HG03064 (cell line): Measurements from ENCODE around the gene MTMR12.
A peak's percentile ranks its signal among the peaks of the same experiment; 100 is the strongest.

Experiments used
- ATAC-seq: cut with Tn5 transposase; IDR thresholded peaks from one replicate; pipeline ENCODE4 v1.9.1; 2021; ENCODE audit warnings: low read depth; ENCODE audit not compliant: unreplicated experiment

MTMR12 gene, protein sequence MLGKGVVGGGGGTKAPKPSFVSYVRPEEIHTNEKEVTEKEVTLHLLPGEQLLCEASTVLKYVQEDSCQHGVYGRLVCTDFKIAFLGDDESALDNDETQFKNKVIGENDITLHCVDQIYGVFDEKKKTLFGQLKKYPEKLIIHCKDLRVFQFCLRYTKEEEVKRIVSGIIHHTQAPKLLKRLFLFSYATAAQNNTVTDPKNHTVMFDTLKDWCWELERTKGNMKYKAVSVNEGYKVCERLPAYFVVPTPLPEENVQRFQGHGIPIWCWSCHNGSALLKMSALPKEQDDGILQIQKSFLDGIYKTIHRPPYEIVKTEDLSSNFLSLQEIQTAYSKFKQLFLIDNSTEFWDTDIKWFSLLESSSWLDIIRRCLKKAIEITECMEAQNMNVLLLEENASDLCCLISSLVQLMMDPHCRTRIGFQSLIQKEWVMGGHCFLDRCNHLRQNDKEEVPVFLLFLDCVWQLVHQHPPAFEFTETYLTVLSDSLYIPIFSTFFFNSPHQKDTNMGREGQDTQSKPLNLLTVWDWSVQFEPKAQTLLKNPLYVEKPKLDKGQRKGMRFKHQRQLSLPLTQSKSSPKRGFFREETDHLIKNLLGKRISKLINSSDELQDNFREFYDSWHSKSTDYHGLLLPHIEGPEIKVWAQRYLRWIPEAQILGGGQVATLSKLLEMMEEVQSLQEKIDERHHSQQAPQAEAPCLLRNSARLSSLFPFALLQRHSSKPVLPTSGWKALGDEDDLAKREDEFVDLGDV

DNA sequence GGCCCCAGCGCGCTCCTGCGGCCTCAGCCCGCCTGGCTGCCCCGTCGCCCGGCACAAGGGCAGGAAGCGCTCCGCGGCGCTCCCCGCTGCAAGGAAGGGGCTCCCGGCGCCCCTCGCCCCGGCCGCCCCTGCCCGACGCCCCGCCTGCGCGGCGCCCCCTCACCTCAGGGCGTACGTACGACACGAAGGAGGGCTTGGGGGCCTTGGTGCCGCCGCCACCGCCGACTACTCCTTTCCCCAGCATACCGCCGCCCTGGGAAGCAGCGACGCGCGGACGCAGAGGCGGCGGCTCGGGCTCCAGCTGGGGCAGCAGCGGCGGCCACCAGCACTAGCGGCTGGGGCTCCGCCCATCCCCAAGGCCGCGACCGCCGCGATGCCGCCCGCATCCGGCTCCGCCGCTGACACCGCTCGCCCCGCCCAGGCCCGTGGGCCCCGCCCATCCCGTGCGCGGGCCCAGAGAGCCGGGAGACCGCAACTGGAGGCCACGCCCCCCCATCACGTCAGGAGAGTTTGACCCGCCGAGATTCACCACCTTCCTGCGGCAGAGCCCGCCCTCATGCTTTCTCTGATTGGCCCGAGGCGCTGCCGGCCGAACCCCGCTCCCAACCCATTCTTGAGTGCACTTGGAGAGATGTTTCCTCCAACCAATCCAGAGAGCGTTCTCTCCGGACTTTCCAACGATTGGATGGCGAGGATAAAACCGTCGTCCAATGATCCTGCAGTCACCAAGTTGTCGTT is at the start of gene MTMR12:
TSS of gene MTMR12 (minus strand) at position 345 of the 738 bp plus-strand sequence. CDS start at position 244, 101 bp downstream.
- peak; percentile 88 for ATAC-seq

DNA sequence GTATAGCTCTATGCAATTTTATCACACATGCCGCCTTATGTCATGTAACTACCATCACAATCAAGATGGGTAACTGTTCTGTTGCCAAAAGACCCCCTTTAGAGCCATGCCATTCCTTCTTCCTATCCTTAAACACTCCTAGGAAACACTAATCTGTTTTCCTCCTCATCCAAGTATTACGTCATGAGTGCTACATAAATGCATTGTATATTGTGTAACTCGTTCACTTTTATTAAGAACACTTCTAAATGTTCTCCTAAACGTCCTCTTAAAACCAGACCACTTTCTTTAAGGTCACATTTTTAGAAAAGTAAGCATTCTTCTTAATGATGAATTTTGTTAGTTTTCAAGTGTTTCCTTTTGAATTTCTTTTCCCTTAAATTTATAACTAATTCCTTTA is 49.8 kb upstream of the MTMR12 start:
- no peak for ATAC-seq

DNA sequence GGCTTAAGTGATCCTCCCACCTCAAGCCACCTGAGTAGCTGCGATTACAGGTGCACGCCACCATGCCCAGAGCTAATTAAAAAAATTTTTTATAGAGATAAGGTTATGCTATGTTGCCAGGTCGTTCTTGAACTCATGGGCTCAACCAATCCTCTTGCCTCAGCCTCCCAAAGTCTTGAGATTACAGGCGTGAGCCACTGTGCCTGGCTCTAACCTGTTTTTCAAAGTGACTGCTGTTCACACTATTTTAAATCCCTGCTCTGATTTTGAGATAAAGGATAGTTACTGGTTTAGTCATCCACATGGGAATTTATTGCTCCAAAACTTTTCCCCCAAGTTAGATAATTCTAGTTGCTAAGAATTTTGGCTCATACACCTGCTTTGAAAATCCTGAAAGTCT is 48.2 kb upstream of the MTMR12 start:
- ATAC-seq, result no peak

DNA sequence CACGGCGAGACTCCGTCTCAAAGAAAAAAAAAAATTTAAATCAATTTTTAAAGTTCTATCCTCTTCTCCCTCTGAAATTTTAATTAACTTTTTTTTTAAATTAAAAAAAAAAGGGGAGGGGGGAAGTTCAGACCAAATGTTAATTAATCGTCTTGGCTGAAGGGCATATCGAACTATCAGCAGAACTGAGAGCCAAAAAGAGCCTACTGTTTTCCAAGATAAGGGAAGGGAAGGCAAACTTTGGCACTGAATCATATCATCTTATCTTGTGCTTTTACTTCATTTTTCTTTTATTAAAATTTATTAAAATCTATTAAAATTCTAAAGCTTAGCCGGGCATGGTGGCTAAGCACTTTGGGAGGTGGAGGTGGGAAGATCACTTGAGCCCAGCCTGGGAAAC is 45.9 kb upstream of the MTMR12 start:
- no peak for ATAC-seq

DNA sequence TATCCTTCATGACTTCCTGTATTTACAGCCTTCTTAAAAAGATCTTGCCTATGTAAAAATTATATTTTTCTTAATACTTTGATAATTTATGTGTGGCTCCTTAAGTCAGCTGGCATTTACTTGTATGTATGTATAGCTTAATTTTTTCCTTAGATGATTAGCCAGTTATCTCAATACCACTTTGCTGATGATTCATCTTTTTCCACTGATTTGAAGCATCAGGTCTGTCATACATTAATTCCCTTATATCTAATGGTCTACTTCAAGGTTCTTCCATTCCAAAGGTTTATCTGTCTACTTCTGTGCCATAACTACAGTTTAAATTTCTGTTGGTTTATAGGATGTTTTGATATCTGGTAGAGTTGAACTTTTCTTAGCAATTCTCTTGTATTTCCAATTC is 44.9 kb upstream of the MTMR12 start:
- ATAC-seq, result no peak

DNA sequence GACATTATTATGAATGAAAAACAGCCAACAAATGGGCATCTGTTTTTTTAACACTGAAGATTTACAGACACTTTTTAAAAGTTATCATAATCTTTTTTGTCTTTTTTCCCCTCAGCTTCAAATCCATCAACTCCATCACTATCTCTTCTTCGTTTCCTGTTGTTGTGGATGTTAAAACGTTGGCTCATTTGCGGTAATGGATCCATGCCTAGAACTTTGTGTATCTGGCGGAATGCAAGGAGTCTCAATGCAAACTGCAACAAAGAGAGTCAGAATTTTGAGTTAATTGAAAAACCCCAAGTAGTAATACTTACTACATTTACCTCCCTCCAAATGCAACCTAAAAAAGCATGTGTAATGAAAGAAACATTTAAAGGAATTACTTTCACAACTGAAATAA is 42.9 kb upstream of the MTMR12 start:
- no peak for ATAC-seq

DNA sequence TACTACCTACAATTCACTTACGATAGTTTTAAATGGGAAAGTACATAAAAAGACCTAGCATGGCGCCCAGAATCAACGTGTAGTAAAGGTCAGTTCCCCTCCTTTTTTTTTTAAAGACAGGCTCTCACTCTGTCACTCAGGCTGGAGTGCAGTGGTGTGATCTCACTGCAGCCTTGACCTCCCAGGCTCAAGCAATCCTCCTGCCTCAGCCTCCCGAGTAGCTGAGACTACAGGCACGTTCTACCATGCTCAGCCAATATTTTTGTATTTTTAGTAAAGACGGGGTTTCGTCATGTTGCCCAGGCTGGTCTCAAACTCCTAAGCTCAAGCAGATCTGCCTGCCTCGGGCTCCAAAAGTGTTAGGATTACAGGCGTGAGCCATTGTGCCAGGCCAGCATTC is 40.7 kb upstream of the MTMR12 start:
- no peak for ATAC-seq

DNA sequence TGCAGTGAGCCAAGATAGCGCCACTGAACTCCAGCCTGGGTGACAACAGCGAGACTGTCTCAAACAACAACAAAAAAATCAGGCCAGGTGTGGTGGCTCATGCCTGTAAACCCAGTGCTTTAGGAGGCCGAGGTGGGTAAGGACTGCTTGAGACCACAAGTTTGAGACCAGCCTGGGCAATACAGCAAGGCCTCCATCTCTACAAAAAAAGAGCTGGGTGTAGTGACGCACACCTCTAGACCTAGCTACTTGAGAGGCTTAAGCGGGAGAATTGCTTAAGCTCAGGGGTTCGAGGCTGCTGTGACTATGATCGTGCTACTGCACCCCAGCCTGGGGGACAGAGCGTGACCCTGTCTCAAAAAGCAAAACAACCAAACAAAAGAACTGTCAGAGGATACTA is 39.9 kb upstream of the MTMR12 start:
- ATAC-seq, result no peak

DNA sequence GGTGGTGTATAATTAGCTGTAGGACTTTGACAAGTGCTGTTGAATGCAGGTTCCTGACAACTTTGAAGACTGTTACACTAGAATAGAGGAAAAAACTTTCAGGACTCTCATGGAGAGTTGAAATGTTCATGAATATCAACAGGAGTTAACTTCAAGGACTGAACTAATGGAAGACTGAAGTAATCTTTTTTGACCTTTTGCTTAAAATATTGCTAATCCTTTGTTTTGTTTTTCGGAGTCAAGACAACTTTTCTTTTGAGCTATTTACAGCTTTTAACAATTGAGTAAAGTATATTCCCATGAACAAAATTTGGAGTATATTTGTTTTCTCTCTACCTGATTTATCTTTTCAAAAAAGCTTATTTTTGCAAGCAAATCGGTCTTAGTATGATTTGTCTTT is 34.1 kb upstream of the MTMR12 start:
- no peak for ATAC-seq

DNA sequence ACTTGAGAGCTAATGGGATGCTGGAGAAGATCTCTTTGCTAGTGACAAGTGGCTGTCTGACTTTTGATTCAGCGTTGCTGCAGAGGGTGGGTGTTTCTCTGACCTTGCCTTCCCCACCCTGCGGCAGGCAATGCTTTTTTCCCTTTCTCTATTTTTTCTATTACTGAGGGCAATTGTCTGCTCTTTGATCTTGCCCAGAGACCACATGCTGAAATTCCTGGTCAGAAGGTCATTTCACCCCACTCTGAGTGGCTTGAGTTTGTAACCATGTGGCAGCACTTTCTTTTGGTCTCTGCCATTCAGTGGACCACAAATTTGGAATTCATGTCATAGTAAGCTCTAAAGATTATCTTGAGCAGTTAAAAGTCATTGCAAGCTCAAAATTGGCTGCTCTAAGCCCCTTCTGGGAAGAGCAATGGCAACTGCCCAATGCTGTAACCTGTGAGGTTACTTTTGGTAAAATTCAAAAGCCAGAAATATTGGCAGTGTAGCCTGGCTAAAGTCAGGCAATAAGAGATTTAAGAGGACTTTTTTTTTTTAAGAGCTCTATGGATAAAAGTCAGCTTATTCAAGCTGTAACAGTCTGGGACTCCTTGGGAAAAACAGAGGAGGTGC is 30.4 kb upstream of the MTMR12 start:
- no peak for ATAC-seq

DNA sequence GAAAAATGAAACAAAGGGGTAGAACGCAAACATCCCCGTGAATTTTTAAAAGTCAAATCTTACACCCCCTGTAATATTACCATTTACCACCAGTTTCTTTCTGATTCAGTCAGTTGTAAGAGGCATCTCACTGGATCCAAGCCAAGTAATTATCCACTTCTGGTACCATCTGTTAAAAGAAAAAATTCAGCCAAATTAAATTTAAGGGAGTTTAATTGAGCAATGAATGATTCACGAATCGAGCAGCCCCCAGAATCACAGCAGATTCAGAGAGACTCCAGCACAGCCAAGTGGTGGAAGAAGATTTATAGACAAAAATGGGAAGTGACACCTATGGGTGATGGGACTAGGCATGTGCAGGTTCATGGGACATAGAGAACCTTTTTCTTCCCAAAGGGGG is 29.9 kb upstream of the MTMR12 start:
- no peak for ATAC-seq

DNA sequence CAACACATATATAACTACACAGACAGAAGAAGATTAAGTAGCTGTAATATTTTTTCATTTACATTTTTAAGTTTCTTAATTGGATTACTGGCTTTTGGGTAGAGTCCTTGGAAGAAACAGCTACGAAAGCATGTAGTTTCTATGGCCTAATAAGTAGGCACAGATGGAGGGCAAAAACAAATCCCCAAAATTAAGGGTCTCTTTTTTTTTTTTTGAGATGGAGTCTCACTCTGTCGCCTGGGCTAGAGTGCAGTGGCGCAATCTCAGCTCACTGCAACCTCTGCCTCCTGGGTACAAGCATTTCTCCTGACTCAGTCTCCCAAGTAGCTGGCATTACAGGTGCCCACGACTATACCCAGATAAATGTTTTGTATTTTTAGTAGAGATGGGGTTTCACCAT is 27.1 kb upstream of the MTMR12 start:
- ATAC-seq, result no peak

DNA sequence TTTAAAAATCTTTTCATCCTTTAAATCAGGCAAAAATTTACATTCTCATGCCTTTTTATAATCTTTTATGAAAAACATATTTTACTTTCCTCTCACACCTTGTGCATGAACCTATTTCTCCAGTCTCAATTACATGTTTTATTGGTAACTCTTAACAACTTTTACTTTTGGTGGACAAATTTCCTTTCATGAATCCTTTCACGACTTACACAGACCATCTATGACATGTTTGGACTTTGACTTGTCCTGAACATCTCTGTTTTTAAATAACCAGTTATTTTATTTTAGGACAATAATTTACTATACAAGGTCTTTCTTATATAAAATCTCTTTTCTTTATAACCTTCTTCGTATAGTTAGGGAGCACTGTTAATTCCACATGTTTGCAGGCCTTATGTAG is 26.5 kb upstream of the MTMR12 start:
- ATAC-seq, result no peak

DNA sequence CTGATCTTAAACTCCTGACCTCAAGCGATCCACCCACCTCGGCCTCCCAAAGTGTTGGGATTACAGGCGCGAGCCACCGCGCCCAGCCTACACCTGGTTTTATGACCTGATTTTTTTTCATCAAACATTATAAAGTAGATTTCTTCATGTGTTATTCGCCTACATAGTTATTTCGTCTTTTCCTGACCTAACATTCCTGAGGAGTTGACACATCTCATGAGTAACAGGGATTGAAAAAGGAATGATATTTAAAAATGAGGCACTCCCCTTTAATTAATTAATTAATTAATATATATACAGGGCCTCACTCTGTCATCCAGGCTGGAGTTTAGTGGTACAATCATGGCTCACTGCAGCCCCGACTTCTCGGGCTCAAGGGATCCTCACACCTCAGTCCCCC is 20.2 kb upstream of the MTMR12 start:
- no peak for ATAC-seq

DNA sequence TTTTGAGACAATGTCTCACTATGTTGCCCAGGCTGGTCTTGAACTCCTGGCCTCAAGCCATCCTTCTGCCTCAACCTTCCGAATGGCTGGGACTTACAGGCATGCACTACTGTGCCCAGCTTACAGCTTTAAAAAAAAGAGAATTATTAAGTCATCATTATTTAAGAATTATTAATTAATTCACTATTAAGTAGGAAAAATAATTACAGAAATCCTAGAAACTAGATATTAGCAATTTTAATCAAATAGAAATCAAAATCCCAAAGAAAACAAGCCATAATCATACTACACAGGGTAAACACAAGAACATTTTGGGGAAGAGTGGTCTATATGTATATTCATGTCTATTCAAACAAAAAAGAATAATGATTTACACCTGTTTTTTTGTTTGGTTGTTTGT is 19.6 kb upstream of the MTMR12 start:
- no peak for ATAC-seq

DNA sequence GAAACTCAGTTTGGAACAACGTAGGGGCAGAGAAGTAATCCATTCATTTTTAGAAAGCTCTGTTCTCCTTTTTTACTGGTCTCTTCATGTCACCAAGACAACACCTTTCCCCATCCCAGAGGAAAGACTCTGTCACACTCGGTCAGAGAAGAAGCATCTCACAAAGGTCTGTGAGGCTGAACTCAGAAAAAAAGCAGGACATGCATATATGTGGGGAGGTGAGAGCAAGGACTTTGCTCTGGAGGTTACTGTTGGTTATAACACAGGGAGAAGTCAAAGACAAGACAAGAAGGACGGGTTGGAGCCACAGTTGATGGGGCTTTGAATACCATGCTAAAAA is 19.2 kb upstream of the MTMR12 start:
- no peak for ATAC-seq

DNA sequence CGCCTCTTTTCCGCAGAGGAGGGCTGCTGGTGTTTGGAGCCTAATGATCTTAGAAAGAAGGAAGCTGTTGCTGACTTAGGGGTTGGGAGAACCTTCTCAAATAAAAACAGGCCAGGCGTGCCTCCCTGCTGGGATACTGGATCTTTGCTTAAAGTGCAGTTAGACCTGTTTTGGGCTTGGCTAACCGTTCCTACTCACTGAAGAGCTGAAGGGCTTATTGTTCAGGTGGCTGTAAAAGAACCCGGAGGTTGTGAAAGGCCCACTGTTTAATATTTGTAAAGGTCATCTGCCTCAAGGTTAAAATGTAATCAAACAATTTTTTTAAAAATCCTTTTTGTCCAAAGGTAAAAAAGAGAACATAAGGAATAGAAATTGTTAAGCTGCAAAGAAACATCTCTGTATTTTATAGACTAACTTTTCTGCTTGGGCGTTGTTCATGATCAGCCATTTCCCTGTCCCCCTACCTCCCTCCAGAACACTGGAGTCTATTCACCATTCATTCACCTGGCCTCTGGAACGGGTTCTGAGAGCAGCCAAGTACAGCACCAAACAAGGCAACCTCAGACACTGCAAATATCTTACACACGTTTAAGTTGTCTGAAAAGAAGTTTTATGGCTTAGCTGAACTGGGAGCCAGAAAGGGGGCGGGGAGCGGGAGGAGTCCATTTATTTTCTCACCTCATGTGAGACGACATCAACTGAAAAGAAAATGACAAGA is 18.6 kb upstream of the MTMR12 start:
- ATAC-seq, result no peak

DNA sequence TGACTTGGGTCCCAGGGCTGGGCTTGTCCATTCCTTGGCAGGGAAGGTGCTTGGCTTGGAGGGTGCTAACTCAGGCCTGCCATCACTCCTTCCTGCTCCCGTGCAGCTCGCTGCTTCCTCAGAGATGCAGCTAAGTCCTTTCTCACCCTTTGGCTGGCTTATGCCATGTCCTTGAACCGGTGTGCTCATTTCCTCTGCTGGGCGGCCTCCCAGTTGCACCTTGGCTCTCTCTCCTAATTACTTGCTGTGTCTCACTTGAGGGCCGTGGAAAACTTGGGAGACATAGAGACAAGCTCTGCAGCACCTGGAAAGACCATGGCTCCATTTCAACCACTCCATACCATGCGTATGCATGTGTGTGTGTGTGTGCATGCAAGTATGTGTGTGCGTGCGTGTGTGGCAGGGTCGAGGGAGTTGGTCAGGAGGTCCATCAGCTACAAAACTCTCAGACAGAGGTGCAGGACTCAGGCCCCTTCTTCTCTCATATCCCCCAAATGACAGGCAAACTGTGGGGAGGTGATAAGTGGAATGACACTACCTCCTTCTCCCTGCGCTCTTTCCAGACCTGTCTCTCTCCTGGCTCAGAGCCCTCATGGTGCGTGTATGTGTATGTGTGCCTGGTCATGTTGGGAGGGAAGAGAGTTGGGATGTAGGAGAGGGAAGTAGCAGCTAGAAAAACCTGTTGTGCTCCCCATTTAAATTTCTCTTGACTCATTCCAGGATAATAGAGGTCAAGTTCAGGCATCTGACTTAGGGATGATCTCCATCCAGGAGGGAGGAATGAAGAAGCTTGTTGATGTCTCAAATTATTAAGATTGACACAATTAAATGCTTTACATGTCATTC is 17.6 kb upstream of the MTMR12 start:
- ATAC-seq, result no peak

DNA sequence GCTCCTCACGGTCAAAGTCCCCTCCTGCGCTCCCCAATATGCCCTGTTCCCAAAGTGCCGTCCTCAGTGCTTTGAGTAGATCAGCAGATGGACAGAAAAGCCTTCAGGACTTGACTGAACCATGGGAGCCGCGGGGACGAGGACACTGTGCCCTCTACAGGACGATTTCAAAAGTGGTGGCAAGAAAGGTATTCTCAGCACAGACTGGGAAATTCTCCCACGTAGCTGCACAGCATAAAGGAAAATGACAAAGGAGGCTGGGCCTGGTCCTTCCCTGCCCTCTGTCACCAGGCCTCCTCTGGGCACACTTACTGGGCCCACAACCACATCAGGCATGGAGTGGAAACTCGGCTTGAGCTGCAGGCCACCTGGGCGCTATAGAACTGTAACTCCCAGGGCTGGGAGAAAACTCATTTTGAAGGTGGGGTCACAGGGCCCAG is 16.7 kb upstream of the MTMR12 start:
- ATAC-seq, result peak; percentile 61
